GM19455 (cell line): ENCODE measurements around the gene POLN.

ENCODE experiments used
- ATAC-seq: cut with Tn5 transposase; IDR thresholded peaks from one replicate; pipeline ENCODE4 v1.9.1; 2021; ENCODE audit not compliant: unreplicated experiment

POLN gene

GRCh38 chr4:2126309-2127043 is 115.4 kb downstream of the POLN start:
- no peak for ATAC-seq

GRCh38 chr4:2125831-2126230 is 116.1 kb downstream of the POLN start:
- no peak for ATAC-seq

- no peak for ATAC-seq
Observed at GRCh38 chr4:2125023-2125422, 116.9 kb downstream of the POLN start.

- no peak for ATAC-seq
Observed at GRCh38 chr4:2116687-2117400, 125.1 kb downstream of the POLN start.

- no peak for ATAC-seq
Observed at GRCh38 chr4:2105559-2105958, 136.4 kb downstream of the POLN start.

- ATAC-seq, result no peak
Observed at GRCh38 chr4:2104556-2105345, 137.2 kb downstream of the POLN start.

GRCh38 chr4:2103843-2104547 is 137.9 kb downstream of the POLN start:
- no peak for ATAC-seq

GRCh38 chr4:2103127-2103842 is 138.6 kb downstream of the POLN start:
- ATAC-seq, result no peak

- no peak for ATAC-seq
Observed at GRCh38 chr4:2102045-2102883, 139.7 kb downstream of the POLN start.

- ATAC-seq, result no peak
Observed at GRCh38 chr4:2101346-2102044, 140.4 kb downstream of the POLN start.

- ATAC-seq, result no peak
Observed at GRCh38 chr4:2096073-2096609, 145.8 kb downstream of the POLN start.

- no peak for ATAC-seq
Observed at GRCh38 chr4:2095236-2096072, 146.5 kb downstream of the POLN start.

GRCh38 chr4:2094545-2094944 is 147.4 kb downstream of the POLN start:
- no peak for ATAC-seq

- no peak for ATAC-seq
Observed at GRCh38 chr4:2093265-2093664, 148.7 kb downstream of the POLN start.

GRCh38 chr4:2092669-2093053 is 149.3 kb downstream of the POLN start:
- ATAC-seq, result no peak

GRCh38 chr4:2091990-2092668 is 149.8 kb downstream of the POLN start:
- ATAC-seq, result no peak

- no peak for ATAC-seq
Observed at GRCh38 chr4:2090642-2091041, 151.3 kb downstream of the POLN start.
